GM13977 (cell line): ENCODE data around the gene THSD7B.

Experiments
- DNase-seq: peaks from one replicate; pipeline ENCODE4 v3.0.0; 2012; ENCODE audit warnings: low spot score
- in situ Hi-C: fragments of 300-500 bp; cut with MboI; formaldehyde crosslinking; loops from one replicate; pipeline ENCODE4 v1.12.0; 2022; ENCODE audit warnings: low sequenced_read_pairs, low pct_unique_long_range_greater_than_20kb, mixed read lengths, inconsistent platforms; ENCODE audit not compliant: unreplicated experiment
- TF ChIP-seq, protein P1 (sequence below): IDR thresholded peaks from 2 replicates; pipeline ENCODE4 v1.5.1; 2012; ENCODE audit warnings: mild to moderate bottlenecking, control low read depth; ENCODE audit not compliant: insufficient read depth; ENCODE audit errors: extremely low read depth, missing control alignments

Gene THSD7B

DNA sequence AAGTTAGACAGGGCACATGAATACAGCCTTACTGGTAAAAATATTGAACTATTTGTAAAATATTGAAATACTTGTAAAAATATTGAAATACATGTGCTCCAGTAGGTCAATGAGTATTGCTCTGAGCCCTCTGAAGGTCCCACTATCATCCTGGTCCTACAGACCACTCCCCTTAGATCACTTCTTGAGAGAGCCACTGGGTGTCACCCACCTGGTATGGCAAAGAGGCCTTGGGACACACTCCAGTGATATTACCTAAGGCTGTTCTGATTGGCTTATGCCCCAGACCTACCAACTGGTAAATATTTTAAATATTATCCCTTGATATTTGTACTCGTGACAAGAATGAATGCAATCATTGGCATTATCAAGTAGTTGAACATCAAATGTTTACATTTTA lies 5.0 kb downstream of the THSD7B start:
- TF ChIP-seq, protein P1, sequence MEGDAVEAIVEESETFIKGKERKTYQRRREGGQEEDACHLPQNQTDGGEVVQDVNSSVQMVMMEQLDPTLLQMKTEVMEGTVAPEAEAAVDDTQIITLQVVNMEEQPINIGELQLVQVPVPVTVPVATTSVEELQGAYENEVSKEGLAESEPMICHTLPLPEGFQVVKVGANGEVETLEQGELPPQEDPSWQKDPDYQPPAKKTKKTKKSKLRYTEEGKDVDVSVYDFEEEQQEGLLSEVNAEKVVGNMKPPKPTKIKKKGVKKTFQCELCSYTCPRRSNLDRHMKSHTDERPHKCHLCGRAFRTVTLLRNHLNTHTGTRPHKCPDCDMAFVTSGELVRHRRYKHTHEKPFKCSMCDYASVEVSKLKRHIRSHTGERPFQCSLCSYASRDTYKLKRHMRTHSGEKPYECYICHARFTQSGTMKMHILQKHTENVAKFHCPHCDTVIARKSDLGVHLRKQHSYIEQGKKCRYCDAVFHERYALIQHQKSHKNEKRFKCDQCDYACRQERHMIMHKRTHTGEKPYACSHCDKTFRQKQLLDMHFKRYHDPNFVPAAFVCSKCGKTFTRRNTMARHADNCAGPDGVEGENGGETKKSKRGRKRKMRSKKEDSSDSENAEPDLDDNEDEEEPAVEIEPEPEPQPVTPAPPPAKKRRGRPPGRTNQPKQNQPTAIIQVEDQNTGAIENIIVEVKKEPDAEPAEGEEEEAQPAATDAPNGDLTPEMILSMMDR, result no peak
- in situ Hi-C loops, result no loop called here
- no peak for DNase-seq

DNA sequence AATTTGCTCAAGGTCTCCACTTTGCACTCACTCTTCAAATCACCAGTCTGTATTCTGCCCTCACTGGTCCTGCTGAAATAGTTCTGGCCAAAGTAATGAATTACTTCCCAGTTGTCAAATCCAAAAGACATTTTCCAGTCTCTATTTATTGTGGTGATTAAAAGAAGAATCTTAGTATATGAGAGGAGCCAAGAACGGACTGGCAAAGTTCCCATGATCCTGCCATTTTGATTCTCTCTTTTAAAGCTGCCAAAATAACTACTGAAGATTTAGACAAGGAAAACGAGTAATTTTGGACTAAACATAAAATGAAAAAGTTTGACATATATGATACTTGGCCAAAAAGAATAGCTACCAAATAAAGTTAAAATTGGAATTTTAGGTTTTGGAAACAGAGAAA lies 12.0 kb downstream of the THSD7B start:
- DNase-seq, result no peak
- TF ChIP-seq, protein P1, result no peak
- in situ Hi-C loops, result no loop called here

DNA sequence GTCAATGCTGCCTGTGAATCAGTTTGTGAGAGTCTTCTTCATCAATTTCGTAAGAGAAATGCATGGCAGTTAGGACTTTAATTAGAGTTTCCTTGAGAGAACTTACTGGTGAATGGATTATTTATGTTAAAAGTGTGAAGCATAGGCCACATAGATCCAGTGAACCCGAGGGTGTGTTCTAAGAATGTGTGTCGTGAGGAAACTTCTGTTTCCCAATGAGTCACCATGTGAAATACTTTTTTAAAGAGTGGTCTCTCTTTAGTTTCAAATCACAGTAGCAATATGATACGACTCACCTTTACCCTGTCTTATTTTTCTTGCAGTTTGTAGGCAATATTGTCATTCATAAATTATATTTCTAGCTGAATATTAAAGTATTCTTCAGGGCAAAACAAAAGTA lies 18.5 kb downstream of the THSD7B start:
- TF ChIP-seq, protein P1, result no peak
- DNase-seq, result no peak
- in situ Hi-C loops, result no loop called here

DNA sequence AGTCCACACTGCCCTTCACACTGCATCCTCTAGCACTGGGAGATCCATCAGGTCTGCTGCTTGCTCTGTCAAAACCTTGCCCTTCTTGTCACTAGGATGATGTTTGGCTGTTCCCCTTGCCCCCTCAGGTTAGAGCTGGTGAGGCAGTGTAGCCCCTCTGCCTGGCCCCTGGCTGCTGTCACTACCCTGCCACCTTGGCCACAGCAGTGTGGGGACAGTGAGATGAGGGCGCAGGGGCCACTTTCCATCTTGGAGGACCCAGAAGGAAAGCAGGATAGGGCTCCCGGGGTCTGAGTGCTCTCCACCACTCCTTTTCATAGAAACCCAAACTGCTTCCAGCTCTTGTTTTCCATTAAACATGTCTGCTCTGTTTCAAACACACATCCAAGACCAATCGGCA lies 19.9 kb downstream of the THSD7B start:
- in situ Hi-C loops, result no loop called here
- TF ChIP-seq, protein P1, result no peak
- no peak for DNase-seq

DNA sequence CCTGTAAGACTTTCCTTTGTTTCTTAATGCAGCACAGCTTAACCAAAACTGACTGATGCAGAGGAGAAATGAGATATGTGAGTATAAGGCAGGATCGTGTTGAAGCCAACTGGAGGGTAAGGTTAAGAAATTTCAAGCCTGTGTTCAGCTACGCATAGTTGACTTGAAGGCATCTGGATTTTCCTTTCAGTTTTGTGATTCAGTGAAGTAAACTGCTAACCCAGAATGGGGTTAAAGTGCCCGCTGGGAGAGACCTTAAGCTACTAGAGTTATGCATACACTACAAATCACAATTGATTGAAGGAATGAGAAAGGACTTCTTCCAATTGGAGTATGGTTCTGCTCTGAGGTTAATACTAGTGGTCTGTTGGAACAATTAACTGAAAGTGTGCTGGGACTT lies 22.6 kb downstream of the THSD7B start:
- in situ Hi-C loops, result no loop called here
- TF ChIP-seq, protein P1, result no peak

DNA sequence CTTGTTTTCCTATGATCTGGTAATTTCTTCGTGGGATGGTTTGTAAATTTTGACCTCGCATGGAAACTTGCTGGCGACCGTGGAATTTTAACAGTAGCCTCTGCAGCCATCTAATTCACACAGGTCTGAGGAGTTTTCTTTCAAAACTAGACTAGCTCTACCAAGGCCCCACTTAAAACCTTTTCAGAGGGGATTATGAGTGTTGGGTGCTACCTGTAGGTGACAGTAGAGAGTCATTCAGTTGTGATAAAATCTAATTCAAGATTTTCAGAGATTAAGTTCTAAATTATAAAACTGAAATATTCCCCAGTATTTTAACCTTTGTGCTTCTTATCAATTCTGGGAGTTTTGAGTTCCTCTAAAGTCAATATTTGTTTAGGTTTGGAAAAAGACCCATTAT lies 31.0 kb downstream of the THSD7B start:
- in situ Hi-C loops, result no loop called here
- TF ChIP-seq, protein P1, result no peak
- DNase-seq, result no peak

More for the DNA sequence above, 22.6 kb downstream of the THSD7B start:
- DNase-seq, result no peak

DNA sequence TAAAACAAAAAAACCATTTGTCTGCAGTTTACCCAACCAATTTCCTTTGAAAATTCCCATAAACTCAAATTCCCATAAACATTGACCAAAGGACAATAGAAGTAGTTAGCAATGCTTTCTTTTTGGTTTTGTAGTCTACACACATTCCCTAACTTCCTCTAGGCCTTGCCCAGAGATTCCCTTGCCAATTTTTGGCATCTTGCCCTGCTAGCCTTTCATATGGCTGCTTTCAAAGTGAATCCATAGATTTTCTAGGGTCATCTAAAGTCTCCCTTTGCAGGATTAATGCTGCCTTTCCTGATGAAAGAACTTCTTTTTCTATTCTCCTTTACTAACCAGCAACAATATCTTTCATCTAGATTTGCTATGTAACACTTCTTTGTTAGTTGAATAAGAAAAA lies 33.4 kb downstream of the THSD7B start:
- TF ChIP-seq, protein P1, result no peak
- in situ Hi-C loops, result no loop called here
- DNase-seq, result no peak
